SU-DHL-6 (cell line): Measurements from ENCODE around the gene NKX1-2.

Experiments used
- H2AFZ ChIP-seq: fragments of 200-600 bp; sonication (generic); 2 replicates; pipeline ENCODE4 v1.6.1; 2014; ENCODE audit warnings: low read depth, mild to moderate bottlenecking, moderate library complexity, mixed read lengths, antibody characterized with exemption, low read length; ENCODE audit not compliant: severe bottlenecking
- H3F3A ChIP-seq: fragments of 200-600 bp; shearing (Covaris generic); 2 replicates; pipeline ENCODE4 v1.6.0; 2016; ENCODE audit warnings: antibody characterized with exemption, mild to moderate bottlenecking; ENCODE audit not compliant: insufficient read depth
- H3K27ac ChIP-seq: fragments of 200-600 bp; sonication (generic); 2 replicates; pipeline ENCODE4 v1.5.1; 2016; ENCODE audit warnings: low read depth, mild to moderate bottlenecking, low read length, moderate library complexity, mixed read lengths
- H3K27me3 ChIP-seq: fragments of 200-600 bp; sonication (generic), shearing (Covaris generic); 2 replicates; pipeline ENCODE4 v1.6.0; 2014; ENCODE audit warnings: mild to moderate bottlenecking, low read length
- H3K36me3 ChIP-seq: fragments of 200-600 bp; sonication (generic); 2 replicates; pipeline ENCODE4 v1.6.1; 2014; ENCODE audit warnings: mild to moderate bottlenecking, low read length, mixed read lengths
- H3K4me2 ChIP-seq: fragments of 300-600, 200-600 bp; shearing (Covaris generic), sonication (generic); 2 replicates; pipeline ENCODE4 v1.6.0; 2014; ENCODE audit warnings: low read length, low read depth, mild to moderate bottlenecking; ENCODE audit not compliant: poor library complexity, severe bottlenecking
- H3K4me3 ChIP-seq: fragments of 200-600 bp; sonication (generic); 2 replicates; pipeline ENCODE4 v1.5.1; 2014; ENCODE audit warnings: antibody characterized with exemption, low read length, mild to moderate bottlenecking, mixed read lengths; ENCODE audit not compliant: insufficient read depth, poor library complexity, severe bottlenecking
- H3K79me2 ChIP-seq: fragments of 200-600 bp; sonication (generic); 2 replicates; pipeline ENCODE4 v1.6.1; 2014; ENCODE audit warnings: mild to moderate bottlenecking, low read length, moderate library complexity; ENCODE audit not compliant: insufficient read depth
- H3K9ac ChIP-seq: fragments of 200-600 bp; sonication (generic); 2 replicates; pipeline ENCODE4 v1.7.0; 2014; ENCODE audit warnings: mild to moderate bottlenecking, low read length
- H3K9me2 ChIP-seq: fragments of 200-600 bp; sonication (generic); replicated peaks from 2 replicates; pipeline ENCODE4 v1.6.1; 2014; ENCODE audit warnings: low read length; ENCODE audit not compliant: insufficient read depth
- H3K9me3 ChIP-seq: fragments of 200-600 bp; sonication (generic); 2 replicates; pipeline ENCODE4 v1.6.1; 2014; ENCODE audit warnings: low read length, mixed read lengths; ENCODE audit not compliant: insufficient read depth
- H4K20me1 ChIP-seq: fragments of 200-600 bp; sonication (generic); 2 replicates; pipeline ENCODE4 v1.6.1; 2014; ENCODE audit warnings: low read depth, mild to moderate bottlenecking, antibody characterized with exemption, low read length, moderate library complexity, mixed read lengths
- EZH2phosphoT487 ChIP-seq: fragments of 200-600 bp; sonication (generic), shearing (Covaris generic); conservative IDR thresholded peaks from 2 replicates; pipeline ENCODE4 v1.6.1; 2018; ENCODE audit warnings: mild to moderate bottlenecking, antibody characterized with exemption, low read length, moderate library complexity, mixed read lengths
- TF ChIP-seq, protein P1 (sequence below): fragments of 200-600 bp; sonication (generic); IDR thresholded peaks from one replicate; pipeline ENCODE4 v1.5.1; 2017; ENCODE audit warnings: antibody characterized with exemption, mild to moderate bottlenecking, low read length, moderate library complexity; ENCODE audit not compliant: insufficient read depth, poor library complexity, severe bottlenecking

NKX1-2 gene

DNA sequence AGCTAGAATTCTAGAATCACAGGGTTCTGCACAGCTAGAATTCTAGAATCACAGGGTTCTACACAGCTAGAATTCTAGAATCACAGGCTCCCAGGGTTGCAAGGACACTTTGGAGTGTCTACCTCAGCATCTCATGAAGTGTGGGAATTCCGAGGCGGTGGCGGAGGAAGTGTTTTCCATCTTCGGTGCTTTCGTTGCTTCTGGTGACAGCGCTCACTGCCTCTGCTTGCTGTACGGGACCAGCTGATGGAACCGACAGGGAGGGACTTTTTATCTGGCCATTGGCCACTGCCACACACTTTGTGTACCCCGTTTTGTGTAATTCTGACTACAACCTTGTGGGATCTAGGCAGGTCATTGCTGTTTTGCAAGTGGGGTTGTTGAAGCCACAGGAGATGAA is 41.3 kb upstream of the NKX1-2 start:
- no peak overlapping the region for H2AFZ ChIP-seq
- TF ChIP-seq EZH2phosphoT487, result no peak
- TF ChIP-seq, protein P1, sequence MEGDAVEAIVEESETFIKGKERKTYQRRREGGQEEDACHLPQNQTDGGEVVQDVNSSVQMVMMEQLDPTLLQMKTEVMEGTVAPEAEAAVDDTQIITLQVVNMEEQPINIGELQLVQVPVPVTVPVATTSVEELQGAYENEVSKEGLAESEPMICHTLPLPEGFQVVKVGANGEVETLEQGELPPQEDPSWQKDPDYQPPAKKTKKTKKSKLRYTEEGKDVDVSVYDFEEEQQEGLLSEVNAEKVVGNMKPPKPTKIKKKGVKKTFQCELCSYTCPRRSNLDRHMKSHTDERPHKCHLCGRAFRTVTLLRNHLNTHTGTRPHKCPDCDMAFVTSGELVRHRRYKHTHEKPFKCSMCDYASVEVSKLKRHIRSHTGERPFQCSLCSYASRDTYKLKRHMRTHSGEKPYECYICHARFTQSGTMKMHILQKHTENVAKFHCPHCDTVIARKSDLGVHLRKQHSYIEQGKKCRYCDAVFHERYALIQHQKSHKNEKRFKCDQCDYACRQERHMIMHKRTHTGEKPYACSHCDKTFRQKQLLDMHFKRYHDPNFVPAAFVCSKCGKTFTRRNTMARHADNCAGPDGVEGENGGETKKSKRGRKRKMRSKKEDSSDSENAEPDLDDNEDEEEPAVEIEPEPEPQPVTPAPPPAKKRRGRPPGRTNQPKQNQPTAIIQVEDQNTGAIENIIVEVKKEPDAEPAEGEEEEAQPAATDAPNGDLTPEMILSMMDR, result no peak
- H3K27me3 ChIP-seq, result no peaks in the 10 kb centered on the region
- no peaks in the 10 kb centered on the region for H3F3A ChIP-seq
- H3K27ac ChIP-seq, result no peak overlapping the region
- no peaks in the 10 kb centered on the region for H3K79me2 ChIP-seq
- no peaks in the 10 kb centered on the region for H3K9me2 ChIP-seq
- H3K9me3 ChIP-seq, result 0 out of 2 replicates have a peak, but pooled peaks cover 3% of the 10 kb centered on the region
- no peak overlapping the region for H3K9ac ChIP-seq
- no peak overlapping the region for H3K4me2 ChIP-seq
- H3K4me3 ChIP-seq, result no peak overlapping the region
- H4K20me1 ChIP-seq, result no peaks in the 10 kb centered on the region
- no peaks in the 10 kb centered on the region; the same call in 1 of the 2 replicates for H3K36me3 ChIP-seq

DNA sequence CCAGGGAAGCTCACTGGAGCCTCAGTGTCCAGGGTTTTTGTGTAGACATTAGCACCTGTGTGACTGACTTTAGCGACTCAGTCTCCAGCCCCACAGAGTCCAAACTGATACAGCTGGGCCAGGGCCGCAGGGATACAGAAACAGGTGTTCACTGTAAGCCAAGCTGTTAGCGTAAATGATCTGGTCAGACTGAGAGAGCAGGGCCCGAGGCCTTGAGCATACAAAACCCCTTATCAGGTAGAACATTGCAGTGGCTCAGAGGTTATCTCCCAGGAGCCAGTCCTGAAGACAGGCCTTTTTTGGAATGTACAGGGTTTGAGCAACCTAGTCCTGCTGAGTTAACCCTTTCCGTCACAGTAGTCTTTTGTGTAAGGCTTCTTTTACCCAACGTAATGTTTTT is 36.8 kb upstream of the NKX1-2 start:
- no peaks in the 10 kb centered on the region for H3K79me2 ChIP-seq
- H3K4me2 ChIP-seq, result no peak overlapping the region
- no peaks in the 10 kb centered on the region; the same call in 1 of the 2 replicates for H3K36me3 ChIP-seq
- H2AFZ ChIP-seq, result no peak overlapping the region
- H3K9me3 ChIP-seq, result 0 out of 2 replicates have a peak, but pooled peaks cover 3% of the 10 kb centered on the region
- no peak for TF ChIP-seq EZH2phosphoT487
- TF ChIP-seq, protein P1, result no peak
- H3K4me3 ChIP-seq, result no peak overlapping the region
- no peak overlapping the region for H3K9ac ChIP-seq
- H3K9me2 ChIP-seq, result no peaks in the 10 kb centered on the region
- H3K27me3 ChIP-seq, result no peaks in the 10 kb centered on the region
- no peaks in the 10 kb centered on the region for H3F3A ChIP-seq
- H4K20me1 ChIP-seq, result no peaks in the 10 kb centered on the region
- H3K27ac ChIP-seq, result no peak overlapping the region

DNA sequence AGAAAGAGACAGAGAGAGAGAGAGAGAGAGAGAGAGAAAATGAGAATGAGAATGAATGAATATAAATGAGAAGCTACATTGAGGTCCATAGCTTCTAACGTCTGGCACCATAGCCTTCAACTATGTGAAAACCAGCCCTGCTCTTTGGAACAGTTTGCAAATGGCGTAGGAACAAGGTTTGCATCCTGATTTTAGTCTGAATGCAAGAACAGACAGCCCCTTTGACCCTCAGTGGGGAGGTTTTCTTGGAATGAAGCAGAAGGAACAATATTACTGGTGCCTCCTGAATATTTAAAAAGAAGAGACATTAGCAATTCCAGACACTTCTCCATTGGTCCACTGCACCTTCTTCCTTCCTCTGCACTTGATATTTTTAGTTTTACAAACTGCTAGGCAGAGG is 34.8 kb upstream of the NKX1-2 start:
- no peak overlapping the region for H2AFZ ChIP-seq
- H3K9ac ChIP-seq, result no peak overlapping the region
- no peaks in the 10 kb centered on the region; the same call in 1 of the 2 replicates for H3K36me3 ChIP-seq
- H3K9me3 ChIP-seq, result 0 out of 2 replicates have a peak, but pooled peaks cover 3% of the 10 kb centered on the region
- no peaks in the 10 kb centered on the region for H3K27me3 ChIP-seq
- H3K79me2 ChIP-seq, result no peaks in the 10 kb centered on the region
- H3K27ac ChIP-seq, result no peak overlapping the region
- TF ChIP-seq, protein P1, result no peak
- no peak for TF ChIP-seq EZH2phosphoT487
- H3K4me3 ChIP-seq, result no peak overlapping the region
- H3K4me2 ChIP-seq, result no peak overlapping the region
- H3F3A ChIP-seq, result no peaks in the 10 kb centered on the region
- H4K20me1 ChIP-seq, result no peaks in the 10 kb centered on the region
- H3K9me2 ChIP-seq, result no peaks in the 10 kb centered on the region
